GM21529 (cell line): ENCODE measurements around the gene TNNT1.

Experiments used
- ATAC-seq: cut with Tn5 transposase; IDR thresholded peaks from one replicate; pipeline ENCODE4 v1.9.1; 2021; ENCODE audit not compliant: unreplicated experiment

TNNT1 gene

DNA sequence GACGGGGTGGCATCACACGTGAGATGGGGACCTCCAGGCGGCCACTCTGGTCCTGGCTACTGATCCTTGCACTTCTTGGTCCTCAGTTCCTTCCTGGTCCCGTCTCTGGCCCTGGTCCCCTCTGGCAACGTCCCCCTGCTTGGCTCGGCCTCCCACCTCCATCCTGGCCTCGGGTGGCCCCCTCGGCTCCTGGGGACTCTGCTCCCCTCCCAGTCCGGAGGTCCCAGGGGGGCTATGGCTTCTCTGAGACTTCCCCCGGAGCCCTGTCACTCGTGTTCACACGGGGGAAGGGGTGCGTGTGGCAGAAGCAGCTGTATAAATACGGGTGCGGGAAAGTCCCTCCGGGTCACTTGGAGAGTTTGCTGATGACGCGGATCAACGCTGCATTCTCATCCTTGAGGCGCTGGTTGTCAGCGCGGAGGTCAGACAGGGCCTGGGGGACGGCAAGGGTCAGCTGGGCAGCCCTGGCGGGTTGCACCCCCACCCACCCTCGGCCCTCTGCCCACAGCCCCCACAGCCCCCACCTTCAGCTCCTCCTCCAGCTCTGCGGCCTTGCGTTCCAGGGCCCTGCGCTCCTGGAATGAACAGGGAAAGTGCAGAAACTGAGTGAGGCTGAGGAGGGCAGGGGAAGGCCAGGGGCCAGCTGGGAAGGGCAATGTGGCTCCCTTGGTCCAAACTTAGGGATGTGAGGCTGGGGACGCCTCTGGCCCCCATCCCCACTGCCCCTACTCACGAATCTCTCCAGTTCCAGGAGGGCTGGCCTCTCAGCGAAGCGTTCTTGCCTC is 57.7 kb downstream of the TNNT1 start:
- no peak for ATAC-seq

DNA sequence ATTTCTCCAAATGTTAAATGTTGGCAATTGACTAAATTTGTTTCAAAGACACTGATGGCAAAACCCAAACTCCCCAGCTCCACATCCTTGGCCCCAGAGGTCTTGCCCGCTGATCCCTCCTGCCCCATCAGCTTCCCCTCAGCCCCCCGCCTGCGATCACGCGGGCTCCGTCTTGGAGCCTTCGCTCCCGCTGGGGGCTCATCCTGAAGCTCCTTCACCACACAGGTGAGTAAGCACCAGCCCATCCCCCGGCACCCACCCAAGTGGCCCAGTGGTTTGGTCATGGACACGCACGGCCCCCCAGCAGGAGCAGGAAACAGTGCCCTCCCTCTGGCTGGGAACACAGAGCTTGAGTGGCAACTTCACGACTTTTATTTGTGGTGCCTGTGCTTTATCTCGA is 58.4 kb downstream of the TNNT1 start:
- no peak for ATAC-seq

DNA sequence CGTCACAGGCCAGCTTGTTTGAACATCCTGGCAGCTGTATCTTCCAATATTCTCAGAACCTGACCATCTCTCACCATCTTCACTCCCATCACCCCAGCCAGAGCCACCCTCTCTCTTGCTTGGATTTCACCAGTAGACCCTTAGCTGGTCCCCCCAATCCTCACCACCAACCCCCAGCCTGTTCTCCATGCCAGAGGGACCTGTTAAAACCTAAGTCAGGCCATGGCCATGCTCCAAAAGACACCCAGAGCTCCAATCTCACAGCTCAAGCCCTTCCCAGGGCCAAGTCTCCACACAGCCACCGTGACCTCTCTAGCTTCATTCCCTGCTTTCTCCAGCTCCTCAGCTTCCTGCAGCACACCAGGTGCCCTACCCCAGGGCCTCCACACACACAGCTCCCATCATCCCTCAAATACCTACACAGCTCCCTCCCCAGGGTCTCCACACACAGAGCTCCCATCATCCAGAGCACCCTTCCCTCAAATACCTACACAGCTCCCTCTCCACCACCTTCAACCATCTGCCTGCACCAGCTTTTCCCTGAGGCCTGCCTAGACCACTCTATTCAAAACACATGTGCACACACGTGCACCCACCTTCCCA is 59.6 kb downstream of the TNNT1 start:
- ATAC-seq = no peak

DNA sequence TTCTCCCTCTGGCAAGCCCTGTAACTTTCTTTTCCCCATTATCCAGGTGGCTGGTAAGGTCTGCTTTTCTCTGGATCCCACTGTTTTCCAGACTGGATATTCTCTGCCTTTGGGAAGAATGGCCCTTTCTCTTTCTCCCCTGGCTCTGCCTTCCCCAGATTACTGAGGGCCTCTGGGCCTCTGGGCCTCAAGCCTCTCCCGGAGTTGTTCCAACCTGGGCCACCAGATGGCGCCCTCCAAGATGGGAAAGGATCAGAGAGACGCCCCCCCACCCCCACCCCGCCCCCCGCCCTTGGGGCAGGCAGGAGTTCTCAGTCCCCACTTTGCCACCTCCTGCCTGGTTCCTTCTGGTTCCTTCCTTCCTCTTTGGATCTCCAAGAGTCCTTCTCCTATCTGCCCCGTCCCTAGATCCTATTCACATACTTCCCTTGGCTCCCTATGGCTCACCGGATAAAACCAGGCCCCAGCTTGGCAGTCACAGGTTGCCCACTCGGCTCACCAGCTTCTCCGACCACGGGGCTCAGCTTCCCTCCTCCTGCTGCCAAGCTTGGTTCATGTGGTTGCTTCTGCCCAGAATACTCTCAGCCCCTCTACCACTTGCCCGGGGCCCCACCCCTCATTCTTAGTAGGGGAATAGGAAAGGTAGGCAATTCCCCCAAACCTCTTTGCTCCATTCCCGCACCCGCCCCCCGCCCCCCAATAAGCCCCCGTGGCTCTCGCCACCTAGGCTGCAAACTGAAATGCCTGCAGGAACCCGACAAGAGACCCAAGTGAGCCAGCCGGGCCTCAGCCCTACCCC is 60.3 kb downstream of the TNNT1 start:
- ATAC-seq = no peak

DNA sequence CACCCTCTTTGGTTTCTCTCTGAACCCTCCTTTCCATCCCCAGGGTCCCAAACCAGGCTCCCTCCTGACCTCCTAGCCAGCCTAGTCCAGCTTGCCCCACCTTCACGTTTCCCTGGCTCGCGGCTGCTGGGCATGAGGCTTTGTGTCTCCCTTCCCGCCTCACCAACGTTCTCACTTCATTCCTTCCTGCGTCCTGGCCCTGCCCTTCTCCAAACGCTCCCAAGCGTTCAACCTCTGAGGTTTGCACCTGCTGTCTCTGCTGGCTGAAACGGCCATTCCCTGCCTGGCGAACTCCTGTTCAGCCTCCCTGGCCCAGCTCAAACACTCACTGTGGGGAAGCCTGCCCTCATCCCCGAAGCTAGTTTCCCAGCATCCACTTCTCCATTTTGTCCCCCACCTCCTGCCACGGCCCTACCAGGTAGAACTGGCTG is 61.0 kb downstream of the TNNT1 start:
- ATAC-seq = no peak

DNA sequence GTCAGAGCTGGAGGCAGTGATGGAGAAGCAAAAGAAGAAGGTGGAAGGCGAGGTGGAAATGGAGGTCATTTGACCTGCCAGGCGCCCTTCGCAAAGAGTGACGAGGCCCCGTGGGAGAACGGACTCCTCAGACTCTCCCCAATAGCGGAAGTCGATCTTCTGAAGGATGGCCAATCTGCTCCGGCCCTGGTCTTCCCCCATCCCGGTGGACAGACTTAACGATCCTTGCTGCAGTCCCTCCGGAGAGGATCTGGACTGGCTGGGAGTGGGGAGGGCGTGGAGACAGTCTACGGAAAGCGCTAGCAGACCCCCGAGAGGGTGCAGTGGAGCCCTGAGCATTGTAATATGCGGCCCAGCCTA is 61.5 kb downstream of the TNNT1 start:
- no peak for ATAC-seq

DNA sequence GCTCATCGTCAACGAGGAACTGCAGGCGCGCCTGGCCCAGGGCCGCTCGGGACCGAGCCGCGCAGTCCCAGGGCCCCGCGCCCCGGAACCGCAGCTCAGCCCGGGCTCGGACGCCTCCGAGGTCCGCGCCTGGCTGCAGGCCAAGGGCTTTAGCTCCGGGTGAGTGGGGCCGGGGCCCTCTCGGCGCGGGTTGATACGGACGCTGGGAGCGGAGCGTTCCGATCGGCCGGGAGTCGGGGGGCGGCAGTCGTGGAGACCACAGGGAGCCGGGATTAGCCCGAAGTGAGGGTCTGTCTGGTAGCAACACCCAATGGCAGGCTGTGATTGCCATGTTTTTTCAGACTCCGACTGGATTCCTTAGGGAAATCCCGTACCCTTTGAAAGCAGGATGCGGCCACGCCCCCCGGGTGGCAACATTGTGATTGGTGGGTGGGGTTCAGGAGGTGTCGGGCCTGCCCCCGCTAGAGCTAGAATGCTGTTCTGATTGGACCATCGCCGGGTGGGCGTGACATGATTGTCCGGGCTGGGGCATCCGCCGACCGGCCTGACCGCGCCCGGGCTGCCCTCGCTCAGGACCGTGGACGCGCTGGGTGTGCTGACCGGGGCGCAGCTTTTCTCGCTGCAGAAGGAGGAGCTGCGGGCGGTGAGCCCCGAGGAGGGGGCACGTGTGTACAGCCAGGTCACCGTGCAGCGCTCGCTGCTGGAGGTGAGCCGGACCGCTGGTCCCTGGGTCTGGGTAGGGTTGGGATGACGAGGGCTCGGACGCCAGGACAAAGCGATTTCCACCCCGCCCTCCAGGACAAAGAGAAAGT is 62.1 kb downstream of the TNNT1 start:
- ATAC-seq = no peak

DNA sequence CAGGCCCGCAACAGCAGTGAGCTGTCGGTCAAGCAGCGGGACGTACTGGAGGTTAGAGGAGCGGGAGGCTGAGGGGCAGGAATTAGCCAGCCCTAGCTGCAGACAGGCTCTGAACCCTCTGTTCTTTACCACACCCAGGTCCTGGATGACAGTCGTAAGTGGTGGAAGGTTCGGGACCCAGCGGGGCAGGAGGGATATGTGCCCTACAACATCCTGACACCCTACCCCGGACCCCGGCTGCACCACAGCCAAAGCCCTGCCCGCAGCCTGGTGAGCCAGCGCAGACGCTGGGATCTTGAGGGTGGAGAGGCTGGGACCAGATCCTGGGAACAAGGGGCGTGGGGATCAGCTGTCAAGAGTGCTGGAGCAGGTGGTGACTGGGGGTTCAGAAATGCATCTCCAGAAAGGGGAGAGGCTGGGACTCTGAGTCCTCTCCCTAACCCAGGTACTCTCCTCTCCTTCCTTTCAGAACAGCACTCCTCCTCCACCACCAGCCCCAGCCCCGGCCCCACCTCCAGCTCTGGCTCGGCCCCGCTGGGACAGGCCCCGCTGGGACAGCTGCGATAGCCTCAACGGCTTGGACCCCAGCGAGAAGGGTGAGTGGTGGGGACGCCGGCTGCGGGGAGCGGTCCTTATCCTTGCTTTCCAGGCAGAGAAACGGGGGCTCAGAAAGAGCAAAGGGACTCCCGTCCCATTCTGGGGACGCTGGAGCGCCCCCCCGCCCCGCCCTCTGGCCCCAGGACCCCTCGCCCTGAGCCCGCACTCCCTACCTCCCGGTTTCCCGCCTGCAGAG is 62.9 kb downstream of the TNNT1 start:
- no peak for ATAC-seq

DNA sequence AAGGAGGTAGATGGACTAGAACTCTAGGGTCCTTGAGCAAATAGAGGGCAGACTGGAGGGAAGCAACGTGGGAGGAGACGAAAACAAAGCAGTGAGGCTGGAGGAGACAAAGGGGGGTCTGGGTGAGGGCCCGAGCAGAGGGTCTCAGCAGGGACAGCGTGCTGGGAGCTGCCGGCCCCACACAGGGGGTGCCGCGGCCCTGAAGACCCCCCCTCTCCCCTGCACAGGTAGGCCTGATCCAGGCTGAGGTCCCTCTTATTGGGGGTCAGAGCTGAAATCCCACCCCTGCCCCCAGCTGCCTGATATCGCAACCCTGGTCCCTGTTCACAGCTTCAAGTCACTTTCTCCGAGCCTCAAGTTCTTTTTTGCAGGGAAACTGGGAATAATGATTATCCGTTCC is 64.6 kb downstream of the TNNT1 start:
- ATAC-seq = no peak

DNA sequence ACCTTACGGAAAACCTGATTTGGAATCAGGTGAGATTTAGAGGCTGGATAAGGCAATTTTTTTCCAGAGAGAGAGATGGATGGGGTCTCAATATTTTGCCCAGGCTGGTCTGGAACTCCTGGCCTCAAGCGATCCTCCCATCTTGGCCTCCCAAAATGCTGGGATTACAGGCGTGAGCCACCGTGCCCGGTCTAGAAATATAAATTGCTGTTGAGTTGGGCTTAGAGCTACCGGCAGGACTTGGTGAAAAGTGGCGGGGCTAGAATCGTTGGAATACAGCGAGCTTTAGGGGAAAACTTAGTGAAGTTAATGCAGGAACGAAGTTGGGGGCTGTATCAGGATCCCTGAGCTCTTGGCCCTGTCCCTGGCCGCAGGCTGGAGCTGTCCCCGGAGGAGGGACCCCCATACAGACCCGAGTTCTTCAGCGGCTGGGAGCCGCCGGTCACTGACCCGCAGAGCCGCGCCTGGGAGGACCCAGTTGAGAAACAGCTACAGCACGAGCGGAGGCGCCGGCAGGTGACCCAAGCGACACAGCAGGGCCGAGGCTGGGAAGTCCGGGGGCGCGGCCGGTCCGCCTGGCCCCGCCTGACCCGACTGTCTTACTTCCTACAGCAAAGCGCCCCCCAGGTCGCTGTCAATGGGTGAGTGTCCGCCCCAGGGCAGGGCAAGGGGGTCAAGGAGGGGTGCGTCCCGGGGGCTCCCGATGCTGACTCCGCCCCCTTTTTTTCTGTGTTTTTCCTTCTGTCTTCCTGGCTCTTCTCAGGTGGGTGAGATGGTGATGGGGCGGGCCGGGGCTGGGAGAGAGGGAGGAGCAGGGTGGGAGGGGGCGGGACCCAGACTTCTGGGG is 65.8 kb downstream of the TNNT1 start:
- ATAC-seq = no peak
